ENCODE measurements around the gene KAT2B. TPM values are rescaled to one million over a fixed set of nuclear protein-coding genes. Genes with fewer than 3 reads are reported as not detected.
A peak's percentile ranks its signal among the peaks of the same experiment; 100 is the strongest.

KAT2B gene
- total and polyA plus RNA-seq, 2 experiments from 2014 or later: 10.0 to 18.6 TPM

DNA sequence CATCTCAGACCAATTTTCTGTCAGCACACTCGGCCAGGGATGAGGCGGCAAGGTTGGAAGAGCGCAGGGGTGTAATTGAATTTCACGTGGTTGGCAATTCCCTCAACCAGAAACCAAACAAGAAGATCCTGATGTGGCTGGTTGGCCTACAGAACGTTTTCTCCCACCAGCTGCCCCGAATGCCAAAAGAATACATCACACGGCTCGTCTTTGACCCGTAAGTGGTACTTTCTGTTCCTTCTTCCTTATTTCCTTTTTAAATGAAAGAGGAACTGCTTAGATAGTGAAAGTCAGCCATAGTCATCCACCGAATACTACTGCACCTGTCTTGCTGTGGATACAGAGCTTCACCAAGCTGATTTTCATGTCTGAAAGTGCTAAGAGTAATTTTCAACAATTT lies 85.7 kb downstream of the KAT2B start:
- no peak overlapping the region for H3K4me3 ChIP-seq
- TF ChIP-seq, protein P1, sequence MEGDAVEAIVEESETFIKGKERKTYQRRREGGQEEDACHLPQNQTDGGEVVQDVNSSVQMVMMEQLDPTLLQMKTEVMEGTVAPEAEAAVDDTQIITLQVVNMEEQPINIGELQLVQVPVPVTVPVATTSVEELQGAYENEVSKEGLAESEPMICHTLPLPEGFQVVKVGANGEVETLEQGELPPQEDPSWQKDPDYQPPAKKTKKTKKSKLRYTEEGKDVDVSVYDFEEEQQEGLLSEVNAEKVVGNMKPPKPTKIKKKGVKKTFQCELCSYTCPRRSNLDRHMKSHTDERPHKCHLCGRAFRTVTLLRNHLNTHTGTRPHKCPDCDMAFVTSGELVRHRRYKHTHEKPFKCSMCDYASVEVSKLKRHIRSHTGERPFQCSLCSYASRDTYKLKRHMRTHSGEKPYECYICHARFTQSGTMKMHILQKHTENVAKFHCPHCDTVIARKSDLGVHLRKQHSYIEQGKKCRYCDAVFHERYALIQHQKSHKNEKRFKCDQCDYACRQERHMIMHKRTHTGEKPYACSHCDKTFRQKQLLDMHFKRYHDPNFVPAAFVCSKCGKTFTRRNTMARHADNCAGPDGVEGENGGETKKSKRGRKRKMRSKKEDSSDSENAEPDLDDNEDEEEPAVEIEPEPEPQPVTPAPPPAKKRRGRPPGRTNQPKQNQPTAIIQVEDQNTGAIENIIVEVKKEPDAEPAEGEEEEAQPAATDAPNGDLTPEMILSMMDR (IDR thresholded peaks at IDR 0.05; ENCODE audit: low read depth, low read length): no peak

DNA sequence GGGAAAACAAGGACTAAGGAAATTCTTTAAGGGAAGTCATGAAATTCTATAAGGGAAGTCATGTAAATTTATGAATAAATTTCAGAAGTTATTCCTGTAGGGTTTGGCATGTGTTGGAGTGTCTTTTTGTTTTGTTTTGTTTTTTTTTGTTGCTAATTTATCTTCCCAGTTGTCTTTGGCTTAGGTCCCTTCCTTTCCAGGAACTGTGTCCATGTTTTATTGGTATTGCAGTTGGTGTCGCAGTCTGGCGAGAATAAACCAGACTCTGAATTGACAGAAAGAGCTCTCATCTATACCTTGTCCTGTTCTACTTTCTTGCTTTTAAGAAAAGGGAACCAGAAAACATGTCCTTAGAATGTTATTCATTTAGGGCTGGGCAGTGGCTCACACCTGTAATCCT lies 88.1 kb downstream of the KAT2B start:
- TF ChIP-seq, protein P1 (IDR thresholded peaks at IDR 0.05; ENCODE audit: low read depth, low read length): no peak
- H3K27ac ChIP-seq: no peak overlapping the region

More for the DNA sequence above, 85.7 kb downstream of the KAT2B start:
- Histone ChIP-seq H3K36me3 (peaks cover 15% of the 10 kb centered on the region), H3K9me3 (ENCODE audit: low read depth) (no peaks in the 10 kb centered on the region), H3K27ac (no peak overlapping the region), H3K4me1 (ENCODE audit: low read depth) (no peaks in the 10 kb centered on the region), H3K27me3 (no peaks in the 10 kb centered on the region)
- DNase-seq (ENCODE audit: low read depth in 1 of 2, low spot score in 1 of 2): no peak

DNA sequence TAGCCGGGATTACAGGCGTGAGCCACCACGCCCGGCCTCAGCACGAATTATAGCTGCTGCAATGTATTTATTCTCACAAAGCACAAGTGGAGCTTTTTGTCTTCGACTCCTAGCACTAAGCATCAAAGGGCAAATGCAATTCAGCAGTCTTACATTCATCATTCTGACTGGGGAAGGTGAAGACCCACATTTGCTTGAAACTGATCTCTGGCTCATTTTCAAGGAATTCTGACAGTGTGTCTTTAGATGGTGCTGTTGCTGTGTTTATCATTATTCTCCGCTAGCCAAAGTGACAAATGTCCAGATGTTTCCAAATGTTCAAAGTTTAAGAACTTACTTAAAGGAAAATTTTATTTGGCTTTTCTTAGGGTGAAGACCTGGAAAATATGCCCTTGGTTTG lies 89.9 kb downstream of the KAT2B start:
- Histone ChIP-seq H3K4me1 (ENCODE audit: low read depth) (no peaks in the 10 kb centered on the region), H3K27me3 (no peaks in the 10 kb centered on the region), H3K36me3 (peaks cover 11% of the 10 kb centered on the region), H3K9me3 (ENCODE audit: low read depth) (no peaks in the 10 kb centered on the region), H3K4me3 (no peak overlapping the region), H3K27ac (no peak overlapping the region)
- no peak for DNase-seq (ENCODE audit: low read depth in 1 of 2, low spot score in 1 of 2)
- TF ChIP-seq, protein P1 (IDR thresholded peaks at IDR 0.05; ENCODE audit: low read depth, low read length): no peak

More for the DNA sequence above, 88.1 kb downstream of the KAT2B start:
- DNase-seq (ENCODE audit: low read depth in 1 of 2, low spot score in 1 of 2): no peak
- Histone ChIP-seq H3K36me3 (peaks cover 15% of the 10 kb centered on the region), H3K4me1 (ENCODE audit: low read depth) (no peaks in the 10 kb centered on the region), H3K9me3 (ENCODE audit: low read depth) (no peaks in the 10 kb centered on the region), H3K27me3 (no peaks in the 10 kb centered on the region), H3K4me3 (no peak overlapping the region)

DNA sequence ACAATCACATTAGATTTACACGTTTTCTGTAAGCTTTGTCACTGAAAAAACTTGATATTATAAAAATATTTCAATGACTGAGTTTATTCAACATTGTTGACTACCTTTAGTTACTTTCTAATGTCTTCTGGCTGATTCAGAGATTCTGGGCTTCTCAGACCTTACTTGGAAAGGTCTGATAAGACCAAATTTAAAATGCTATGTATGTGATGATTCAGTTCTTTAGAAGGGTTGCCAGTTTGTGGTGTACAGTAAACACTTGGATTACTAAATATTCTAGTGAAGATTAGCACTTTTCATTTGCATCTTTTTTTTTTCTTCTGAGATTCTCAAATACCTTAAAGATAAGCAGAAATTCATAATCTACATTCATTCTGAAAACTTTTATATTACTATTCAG lies 96.0 kb downstream of the KAT2B start:
- no peak overlapping the region for H3K4me3 ChIP-seq
- H3K27me3 ChIP-seq: no peaks in the 10 kb centered on the region
- H3K36me3 ChIP-seq: no peaks in the 10 kb centered on the region
- no peak overlapping the region for H3K27ac ChIP-seq
- H3K9me3 ChIP-seq (ENCODE audit: low read depth): no peaks in the 10 kb centered on the region
- TF ChIP-seq, protein P1 (IDR thresholded peaks at IDR 0.05; ENCODE audit: low read depth, low read length): no peak
- H3K4me1 ChIP-seq (ENCODE audit: low read depth): no peaks in the 10 kb centered on the region
- DNase-seq (ENCODE audit: low read depth in 1 of 2, low spot score in 1 of 2): peak in 1 of 2 donors; percentile 17

DNA sequence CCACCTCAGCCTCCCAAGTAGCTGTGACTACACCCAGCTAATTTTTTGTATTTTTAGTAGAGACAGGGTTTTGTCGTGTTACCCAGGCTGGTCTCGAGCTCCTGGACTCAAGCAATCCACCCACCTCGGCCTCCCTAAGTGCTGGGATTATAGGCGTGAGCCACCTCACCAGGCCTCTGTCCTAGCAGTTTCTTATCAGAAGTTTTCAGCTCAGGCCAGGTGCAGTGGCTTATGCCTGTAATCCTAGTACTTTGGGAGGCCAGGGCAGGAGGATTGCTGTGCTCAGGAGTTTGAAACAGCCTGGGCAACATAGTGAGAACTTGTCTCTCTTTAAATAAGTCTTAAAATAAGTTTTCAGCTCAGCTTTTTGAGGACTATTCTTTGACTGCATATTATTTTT lies 97.4 kb downstream of the KAT2B start:
- DNase-seq (ENCODE audit: low read depth in 1 of 2, low spot score in 1 of 2): no peak
- Histone ChIP-seq H3K4me3 (no peak overlapping the region), H3K9me3 (ENCODE audit: low read depth) (no peaks in the 10 kb centered on the region), H3K27me3 (no peaks in the 10 kb centered on the region), H3K4me1 (ENCODE audit: low read depth) (no peaks in the 10 kb centered on the region), H3K36me3 (no peaks in the 10 kb centered on the region), H3K27ac (no peak overlapping the region)
- TF ChIP-seq, protein P1 (IDR thresholded peaks at IDR 0.05; ENCODE audit: low read depth, low read length): no peak

DNA sequence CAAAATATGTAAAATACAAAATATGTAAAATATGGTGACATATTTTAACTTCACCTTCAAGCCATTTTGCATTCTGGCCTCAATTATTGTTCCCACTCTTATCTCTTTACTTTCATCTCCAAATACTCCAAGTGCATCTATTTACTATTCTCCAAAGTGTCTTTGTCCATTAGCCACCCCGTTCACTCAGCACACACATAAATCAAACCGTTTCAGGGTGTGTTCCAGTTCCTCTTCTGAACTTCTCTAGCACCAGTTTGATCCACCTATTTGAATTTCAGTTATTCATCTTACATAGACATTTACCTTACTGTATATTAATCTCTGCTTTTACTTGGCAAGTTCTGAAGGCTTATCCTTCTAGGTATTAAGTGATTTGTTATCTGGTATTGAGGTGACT lies 100.6 kb downstream of the KAT2B start:
- Histone ChIP-seq H3K9me3 (ENCODE audit: low read depth) (no peaks in the 10 kb centered on the region), H3K27ac (no peak overlapping the region), H3K36me3 (no peaks in the 10 kb centered on the region), H3K4me1 (ENCODE audit: low read depth) (peaks cover 4% of the 10 kb centered on the region), H3K4me3 (no peak overlapping the region), H3K27me3 (no peaks in the 10 kb centered on the region)
- TF ChIP-seq, protein P1 (IDR thresholded peaks at IDR 0.05; ENCODE audit: low read depth, low read length): no peak
- no peak for DNase-seq (ENCODE audit: low read depth in 1 of 2, low spot score in 1 of 2)
